K562 (cell line): Measurements from ENCODE around the gene SKAP1. TPM values are rescaled to one million over a fixed set of nuclear protein-coding genes. Genes with fewer than 3 reads are reported as not detected.

ENCODE experiments used
- ATAC-seq: fragments of 200-7000 bp; cut with Tn5 transposase; 3 replicates; pipeline ENCODE4 v1.9.1; 2020; ENCODE audit warnings: moderate library complexity
- BruUV-seq: library from RNA; stranded (reverse); fragments of 400-500 nt; replicated peaks from 2 replicates; lab custom pipeline; 2021; lab: Mats Ljungman, UMichigan
- CTCF ChIA-PET: fragments of 300-600 bp; formaldehyde crosslinking; extraction: SDS; loops from one replicate; lab custom pipeline; 2021; ENCODE audit warnings: low intra/inter-chr PET ratio; lab: Yijun Ruan, JAX
- POLR2A ChIA-PET: fragments of 300-600, 350-650 bp; sonication (Branson Sonifier 250); formaldehyde crosslinking; extraction: SDS; loops from one replicate; lab custom pipeline; 2021; ENCODE audit warnings: antibody characterized with exemption, inconsistent platforms; lab: Yijun Ruan, JAX
- DNase-seq, 4 experiments: peaks; one replicate each; pipeline versions ENCODE4 v3.0.0 to v3.0.0-alpha.2; 2011 to 2018; ENCODE audit warnings: low spot score in 3 of 4, mixed read lengths in 3 of 4; ENCODE audit errors: extremely low read depth in 1 of 4
- FAIRE-seq: peaks from 2 replicates; lab custom pipeline; 2011; peaks lifted over from hg19 to GRCh38; lab: Jason Lieb, UNC
- H2AFZ ChIP-seq: 2 replicates; pipeline ENCODE4 v1.6.0; 2011; ENCODE audit warnings: low read depth, low read length, control low read depth, inconsistent platforms
- H3K27ac ChIP-seq: fragments of 200-600 bp; 3 replicates; pipeline ENCODE4 v1.8.0; 2011; ENCODE audit warnings: low read depth, mild to moderate bottlenecking, control low read depth, inconsistent platforms, low read length, moderate library complexity, mixed read lengths; ENCODE audit errors: extremely low read depth
- H3K27me3 ChIP-seq, 2 experiments: fragments of 300-600 bp in 1 of 2; 2 replicates in 1 of 2; 3 replicates in 1 of 2; pipeline versions ENCODE4 v1.6.0 to v1.8.0; 2011; ENCODE audit warnings: inconsistent platforms in 2 of 2, low read length in 2 of 2, mild to moderate bottlenecking in 1 of 2, mixed read lengths in 1 of 2, moderate library complexity in 1 of 2; ENCODE audit not compliant: control insufficient read depth in 2 of 2, insufficient read depth in 2 of 2
- H3K36me3 ChIP-seq: fragments of 300-600 bp; 3 replicates; pipeline ENCODE4 v1.8.0; 2011; ENCODE audit warnings: mild to moderate bottlenecking, low read length, inconsistent platforms; ENCODE audit not compliant: control insufficient read depth, insufficient read depth
- H3K4me1 ChIP-seq, 2 experiments: fragments of 200-600 bp in 1 of 2; replicated peaks in 1 of 2; 2 replicates in 1 of 2; 3 replicates in 1 of 2; pipeline versions ENCODE4 v1.5.1 to v1.8.0; 2011; ENCODE audit warnings: inconsistent platforms in 2 of 2, low read length in 2 of 2, mild to moderate bottlenecking in 1 of 2, mixed read lengths in 1 of 2, moderate library complexity in 1 of 2; ENCODE audit not compliant: control insufficient read depth in 2 of 2, insufficient read depth in 2 of 2
- H3K4me2 ChIP-seq: 2 replicates; pipeline ENCODE4 v1.6.1; 2011; ENCODE audit warnings: low read length, control low read depth, inconsistent platforms, mixed read lengths; ENCODE audit not compliant: insufficient read depth
- H3K4me3 ChIP-seq: fragments of 200-600 bp; sonication (generic), shearing (Covaris generic); 2 replicates; pipeline ENCODE4 v1.5.1; 2016; ENCODE audit warnings: control low read depth, inconsistent platforms
- H3K79me2 ChIP-seq: fragments of 200-600 bp; 3 replicates; pipeline ENCODE4 v1.8.0; 2011; ENCODE audit warnings: low read length, inconsistent platforms; ENCODE audit not compliant: control insufficient read depth, insufficient read depth
- H3K9ac ChIP-seq, 2 experiments: 2 replicates each; pipeline versions ENCODE4 v1.6.0 to v1.6.1; 2011; ENCODE audit warnings: low read depth in 2 of 2, low read length in 2 of 2, control low read depth in 1 of 2, inconsistent platforms in 1 of 2, mild to moderate bottlenecking in 1 of 2, mixed read lengths in 1 of 2; ENCODE audit not compliant: insufficient read depth in 1 of 2
- H3K9me1 ChIP-seq: one replicate; pipeline ENCODE4 v1.6.0; 2011; ENCODE audit warnings: inconsistent platforms, mild to moderate bottlenecking, low read length, moderate library complexity; ENCODE audit not compliant: control insufficient read depth, insufficient read depth
- H3K9me3 ChIP-seq: replicated peaks from 2 replicates; pipeline ENCODE4 v1.5.1; 2011; ENCODE audit warnings: low read depth, low read length, inconsistent platforms; ENCODE audit not compliant: control insufficient read depth, insufficient read depth
- H4K20me1 ChIP-seq: replicated peaks from 2 replicates; pipeline ENCODE4 v1.6.1; 2011; ENCODE audit warnings: low read length, inconsistent platforms, mixed read lengths; ENCODE audit not compliant: control insufficient read depth, insufficient read depth
- COPS2 ChIP-seq: fragments of 450-650 bp; conservative IDR thresholded peaks from 2 replicates; pipeline ENCODE4 v1.6.1; 2016; ENCODE audit warnings: mild to moderate bottlenecking, moderate library complexity
- EGR1 ChIP-seq: fragments of 450-650 bp; conservative IDR thresholded peaks from 2 replicates; pipeline ENCODE4 v1.6.1; 2017; ENCODE audit warnings: mild to moderate bottlenecking
- JUND ChIP-seq, 2 experiments: IDR thresholded peaks; 2 replicates in 1 of 2; 3 replicates in 1 of 2; pipeline ENCODE4 v1.6.1; 2011; ENCODE audit warnings: borderline replicate concordance in 2 of 2, low read depth in 2 of 2, low read length in 2 of 2, improper control_type of control experiment in 1 of 2, missing biosample characterization in 1 of 2, missing genetic modification characterization in 1 of 2, missing genetic modification reagents in 1 of 2
- LCOR ChIP-seq: sonication (generic); formaldehyde crosslinking; IDR thresholded peaks from 2 replicates; pipeline ENCODE4 v1.8.0; 2022; ENCODE audit warnings: mild to moderate bottlenecking, missing genetic modification reagents
- MTA1 ChIP-seq: fragments of 450-650 bp; IDR thresholded peaks from 2 replicates; pipeline ENCODE4 v1.6.1; 2017; ENCODE audit warnings: borderline replicate concordance
- NCOR1 ChIP-seq: fragments of 450-650 bp; IDR thresholded peaks from 2 replicates; pipeline ENCODE4 v1.6.1; 2016; ENCODE audit warnings: mild to moderate bottlenecking, moderate library complexity
- NFIX ChIP-seq: fragments of 250-450 bp; sonication (Bioruptor Pico); IDR thresholded peaks from 2 replicates; pipeline ENCODE4 v1.4.0; 2020; ENCODE audit warnings: low read depth, mild to moderate bottlenecking, moderate library complexity
- POLR2G ChIP-seq: fragments of 200-400 bp; formaldehyde crosslinking; IDR thresholded peaks from 2 replicates; pipeline ENCODE4 v1.6.1; 2017; ENCODE audit warnings: low read depth, mild to moderate bottlenecking, antibody characterized with exemption, low read length, moderate library complexity
- POLR2H ChIP-seq: IDR thresholded peaks from 2 replicates; pipeline ENCODE4 v1.6.1; 2016; ENCODE audit warnings: missing genetic modification characterization, low read depth, mild to moderate bottlenecking, control low read depth, missing compliant biosample characterization, moderate library complexity
- POLR3A ChIP-seq: IDR thresholded peaks from 2 replicates; pipeline ENCODE4 v1.6.1; 2011; ENCODE audit warnings: borderline replicate concordance, mild to moderate bottlenecking, moderate library complexity; ENCODE audit not compliant: insufficient read length, insufficient read depth; ENCODE audit errors: extremely low read depth
- STAG1 ChIP-seq: sonication (generic); formaldehyde crosslinking; IDR thresholded peaks from 2 replicates; pipeline ENCODE4 v1.5.0; 2020; ENCODE audit warnings: missing genetic modification reagents, borderline replicate concordance
- in situ Hi-C: fragments of 300-500 bp; cut with MboI; formaldehyde crosslinking; loops from 4 replicates; pipeline ENCODE4 v1.15.0; 2018; ENCODE audit warnings: inconsistent platforms, mixed read lengths
- intact Hi-C: fragments of 100-400 bp; cut with micrococcal nuclease; formaldehyde crosslinking; loops from 2 replicates; pipeline ENCODE4 v1.14.2; 2022
- polyA plus RNA-seq, 8 experiments: library from polyadenylated mRNA; depleted of rRNA in 4 of 8; stranded (reverse) in 5 of 8; unstranded in 3 of 8; fragments of >200 nt; fragmentation: Nextera tagmentation in 2 of 8; fragmentation: Illumina TruSeq in 1 of 8; extraction: Ambion mirVana in 2 of 8; extraction: Trizol in 1 of 8; gene quantifications; 2 replicates each; pipeline versions ENCODE4 v1.2.1 to v1.2.3, GENCODE V29; 2011 to 2014; ENCODE audit warnings: inconsistent platforms in 1 of 8, missing spikeins in 1 of 8
- total RNA-seq, 7 experiments: library from RNA; depleted of rRNA in 6 of 7; stranded (reverse); fragments of >200 nt in 6 of 7; fragmentation: Illumina TruSeq in 2 of 7; extraction: Trizol in 2 of 7; gene quantifications; 2 replicates each; pipeline versions ENCODE4 v1.2.1 to v1.2.3, GENCODE V29; 2011 to 2021; ENCODE audit warnings: low replicate concordance in 1 of 7
- TF ChIP-seq, protein P1 (sequence below): sonication (generic); formaldehyde crosslinking; IDR thresholded peaks from 2 replicates; pipeline ENCODE4 v1.8.0; 2022; ENCODE audit warnings: mild to moderate bottlenecking, missing genetic modification reagents
- TF ChIP-seq, protein P2 (sequence below): fragments of 450-650 bp; IDR thresholded peaks from 2 replicates; pipeline ENCODE4 v1.7.1; 2018; ENCODE audit warnings: mild to moderate bottlenecking, low read depth; ENCODE audit not compliant: partially characterized antibody
- TF ChIP-seq, protein P3 (sequence below), 2 experiments: fragments of 450-650 bp in 1 of 2; IDR thresholded peaks; 2 replicates each; pipeline ENCODE4 v1.6.1; 2011 to 2017; ENCODE audit warnings: low read depth in 2 of 2, antibody characterized with exemption in 1 of 2, borderline replicate concordance in 1 of 2, low read length in 1 of 2, mild to moderate bottlenecking in 1 of 2, mixed read lengths in 1 of 2; ENCODE audit not compliant: control insufficient read depth in 1 of 2

The SKAP1 gene
- total and polyA plus RNA-seq, 9 of the 15 experiments (the other 6 are each of a cell fraction or from before 2014, with no cell fraction given): 0.06 to 0.80 (median 0.10) TPM; not detected in 4

DNA sequence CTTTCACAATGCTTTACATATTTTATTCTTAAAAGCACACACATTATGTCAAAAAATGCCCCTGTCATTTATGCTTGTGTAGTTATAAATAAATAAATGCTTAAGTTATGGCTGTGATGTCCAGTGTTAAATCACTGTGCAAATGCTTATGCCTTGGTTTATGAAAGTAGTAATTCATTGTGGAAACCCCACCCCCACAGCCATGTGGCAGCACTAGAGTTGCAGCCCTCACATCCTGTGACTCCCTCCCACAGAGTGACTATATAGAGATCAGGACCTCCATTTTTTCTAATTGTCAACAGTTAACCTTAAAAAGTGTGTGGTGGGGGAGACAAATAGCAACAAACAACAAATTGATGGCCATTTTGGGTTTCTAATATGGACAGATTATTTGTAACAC is 2.4 kb downstream of the SKAP1 start:
- H3K27ac ChIP-seq: peak overlapping the region; percentile 27; the same call in 2 of the 3 replicates
- intact Hi-C loops (no loop called here), in situ Hi-C loops (no loop called here)
- ATAC-seq: peak; percentile 85
- no peak overlapping the region for H3K4me2 ChIP-seq
- no peaks in the 10 kb centered on the region for H3K27me3 ChIP-seq
- POLR2A ChIA-PET: no interaction called here
- peaks cover 0 to 19% of the 10 kb centered on the region in 2 experiments; a peak in 4 of 5 replicates for H3K4me1 ChIP-seq
- H2AFZ ChIP-seq: peak overlapping the region; percentile 74
- FAIRE-seq: peak; percentile 55
- no peaks in the 10 kb centered on the region for H3K79me2 ChIP-seq
- H3K9ac ChIP-seq: no peak overlapping the region; a peak in 1 of 4 replicates
- no peaks in the 10 kb centered on the region for H3K36me3 ChIP-seq
- no peaks in the 10 kb centered on the region for H4K20me1 ChIP-seq
- H3K9me3 ChIP-seq: no peaks in the 10 kb centered on the region
- CTCF ChIA-PET: no interaction called here
- H3K4me3 ChIP-seq: no peak overlapping the region
- BruUV-seq: no TSS peak
- DNase-seq: peak; percentile 52 to 76 (median 66)
- no peaks in the 10 kb centered on the region for H3K9me1 ChIP-seq
- TF ChIP-seq POLR2G (no peak), JUND (IDR thresholded peaks at IDR 0.05; ENCODE audit: borderline replicate concordance, low read depth, low read length) (peak; percentile 23; the same call in 1 of the 2 replicates), JUND (tag; IDR thresholded peaks at IDR 0.05; ENCODE audit: borderline replicate concordance, low read depth, low read length) (no peak), MTA1 (no peak), NCOR1 (no peak), LCOR (CRISPR knock-in tag) (no peak), POLR2H (tag) (no peak), EGR1 (0 out of 2 replicates have a peak, but pooled peaks have one; percentile 11), POLR3A (no peak), NFIX (CRISPR knock-in tag) (no peak), STAG1 (no peak), COPS2 (no peak)
- TF ChIP-seq, protein P1, sequence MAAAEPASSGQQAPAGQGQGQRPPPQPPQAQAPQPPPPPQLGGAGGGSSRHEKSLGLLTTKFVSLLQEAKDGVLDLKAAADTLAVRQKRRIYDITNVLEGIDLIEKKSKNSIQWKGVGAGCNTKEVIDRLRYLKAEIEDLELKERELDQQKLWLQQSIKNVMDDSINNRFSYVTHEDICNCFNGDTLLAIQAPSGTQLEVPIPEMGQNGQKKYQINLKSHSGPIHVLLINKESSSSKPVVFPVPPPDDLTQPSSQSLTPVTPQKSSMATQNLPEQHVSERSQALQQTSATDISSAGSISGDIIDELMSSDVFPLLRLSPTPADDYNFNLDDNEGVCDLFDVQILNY (CRISPR knock-in tag): no peak
- TF ChIP-seq, protein P2, sequence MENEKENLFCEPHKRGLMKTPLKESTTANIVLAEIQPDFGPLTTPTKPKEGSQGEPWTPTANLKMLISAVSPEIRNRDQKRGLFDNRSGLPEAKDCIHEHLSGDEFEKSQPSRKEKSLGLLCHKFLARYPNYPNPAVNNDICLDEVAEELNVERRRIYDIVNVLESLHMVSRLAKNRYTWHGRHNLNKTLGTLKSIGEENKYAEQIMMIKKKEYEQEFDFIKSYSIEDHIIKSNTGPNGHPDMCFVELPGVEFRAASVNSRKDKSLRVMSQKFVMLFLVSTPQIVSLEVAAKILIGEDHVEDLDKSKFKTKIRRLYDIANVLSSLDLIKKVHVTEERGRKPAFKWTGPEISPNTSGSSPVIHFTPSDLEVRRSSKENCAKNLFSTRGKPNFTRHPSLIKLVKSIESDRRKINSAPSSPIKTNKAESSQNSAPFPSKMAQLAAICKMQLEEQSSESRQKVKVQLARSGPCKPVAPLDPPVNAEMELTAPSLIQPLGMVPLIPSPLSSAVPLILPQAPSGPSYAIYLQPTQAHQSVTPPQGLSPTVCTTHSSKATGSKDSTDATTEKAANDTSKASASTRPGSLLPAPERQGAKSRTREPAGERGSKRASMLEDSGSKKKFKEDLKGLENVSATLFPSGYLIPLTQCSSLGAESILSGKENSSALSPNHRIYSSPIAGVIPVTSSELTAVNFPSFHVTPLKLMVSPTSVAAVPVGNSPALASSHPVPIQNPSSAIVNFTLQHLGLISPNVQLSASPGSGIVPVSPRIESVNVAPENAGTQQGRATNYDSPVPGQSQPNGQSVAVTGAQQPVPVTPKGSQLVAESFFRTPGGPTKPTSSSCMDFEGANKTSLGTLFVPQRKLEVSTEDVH: no peak
- TF ChIP-seq, protein P3, sequence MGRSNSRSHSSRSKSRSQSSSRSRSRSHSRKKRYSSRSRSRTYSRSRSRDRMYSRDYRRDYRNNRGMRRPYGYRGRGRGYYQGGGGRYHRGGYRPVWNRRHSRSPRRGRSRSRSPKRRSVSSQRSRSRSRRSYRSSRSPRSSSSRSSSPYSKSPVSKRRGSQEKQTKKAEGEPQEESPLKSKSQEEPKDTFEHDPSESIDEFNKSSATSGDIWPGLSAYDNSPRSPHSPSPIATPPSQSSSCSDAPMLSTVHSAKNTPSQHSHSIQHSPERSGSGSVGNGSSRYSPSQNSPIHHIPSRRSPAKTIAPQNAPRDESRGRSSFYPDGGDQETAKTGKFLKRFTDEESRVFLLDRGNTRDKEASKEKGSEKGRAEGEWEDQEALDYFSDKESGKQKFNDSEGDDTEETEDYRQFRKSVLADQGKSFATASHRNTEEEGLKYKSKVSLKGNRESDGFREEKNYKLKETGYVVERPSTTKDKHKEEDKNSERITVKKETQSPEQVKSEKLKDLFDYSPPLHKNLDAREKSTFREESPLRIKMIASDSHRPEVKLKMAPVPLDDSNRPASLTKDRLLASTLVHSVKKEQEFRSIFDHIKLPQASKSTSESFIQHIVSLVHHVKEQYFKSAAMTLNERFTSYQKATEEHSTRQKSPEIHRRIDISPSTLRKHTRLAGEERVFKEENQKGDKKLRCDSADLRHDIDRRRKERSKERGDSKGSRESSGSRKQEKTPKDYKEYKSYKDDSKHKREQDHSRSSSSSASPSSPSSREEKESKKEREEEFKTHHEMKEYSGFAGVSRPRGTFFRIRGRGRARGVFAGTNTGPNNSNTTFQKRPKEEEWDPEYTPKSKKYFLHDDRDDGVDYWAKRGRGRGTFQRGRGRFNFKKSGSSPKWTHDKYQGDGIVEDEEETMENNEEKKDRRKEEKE (IDR thresholded peaks at IDR 0.05; ENCODE audit: borderline replicate concordance in 1 of 2, control insufficient read depth in 1 of 2, low read depth in 2 of 2, low read length in 1 of 2): no peak
